Tongue (tissue), 3 donors: ENCODE data around the gene COL4A4. TPM values are rescaled to one million over a fixed set of nuclear protein-coding genes. Genes with fewer than 3 reads are reported as not detected.

Experiments
- DNase-seq: peaks from one replicate; pipeline ENCODE4 v3.0.0-alpha.2; 2015
- small RNA-seq: library from RNA; depleted of rRNA; stranded (forward); fragments of <200 nt; gene quantifications from one replicate; pipeline ENCODE3, GENCODE V24; 2014; ENCODE audit warnings: low replicate concordance
- total RNA-seq: library from RNA; depleted of rRNA; stranded (reverse); fragments of >200 nt; gene quantifications from one replicate; pipeline ENCODE4 v1.2.3, GENCODE V29; 2014

The COL4A4 gene
- total RNA-seq, 1 donor from 2014 or later = 4.9 TPM

DNA sequence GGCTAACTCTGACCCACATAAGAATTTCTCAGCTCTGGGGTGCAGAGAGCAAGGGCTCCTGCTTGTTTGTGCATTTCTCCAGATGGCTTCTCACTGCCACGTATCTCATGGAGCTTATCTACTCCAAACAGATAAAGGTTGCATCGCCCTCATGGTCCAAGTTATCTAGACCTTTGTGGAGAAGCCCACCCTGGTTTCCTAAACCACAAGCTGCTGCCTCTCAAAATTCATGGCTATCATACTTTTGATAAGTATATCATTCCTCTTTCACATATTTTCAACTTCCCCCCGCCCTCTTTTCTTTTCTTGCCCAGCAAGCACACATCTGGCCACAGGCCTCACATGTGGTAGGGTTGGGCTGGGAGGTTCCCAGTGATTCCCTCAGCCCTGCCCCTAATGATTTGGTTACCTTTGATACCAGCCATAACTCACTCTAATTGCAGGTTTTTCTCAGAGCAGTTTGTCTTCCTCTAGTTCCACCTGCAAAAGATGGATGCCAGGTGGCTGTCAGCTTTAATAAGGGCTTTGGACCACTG lies 182.1 kb downstream of the COL4A4 start:
- DNase-seq = no peak

DNA sequence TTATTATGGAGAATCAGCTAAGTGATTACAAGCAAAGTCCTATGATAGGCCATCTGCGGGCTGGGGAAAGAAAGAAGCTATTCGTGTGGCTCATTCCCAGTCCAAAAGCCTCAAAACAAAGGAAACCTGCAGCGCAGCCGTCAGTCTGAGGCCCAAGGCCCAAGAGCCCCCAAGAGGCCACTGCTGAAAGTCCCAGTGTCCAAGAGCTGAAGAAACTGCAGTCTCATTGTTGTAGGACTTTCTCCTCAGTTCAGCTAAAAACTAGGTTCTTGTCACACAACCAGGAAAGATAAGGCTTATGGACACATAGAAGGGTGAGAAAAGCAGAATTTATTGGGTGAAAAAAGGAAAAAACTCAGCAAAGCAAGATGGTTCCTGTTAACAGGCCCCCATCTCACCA lies 185.0 kb downstream of the COL4A4 start:
- DNase-seq = no peak

DNA sequence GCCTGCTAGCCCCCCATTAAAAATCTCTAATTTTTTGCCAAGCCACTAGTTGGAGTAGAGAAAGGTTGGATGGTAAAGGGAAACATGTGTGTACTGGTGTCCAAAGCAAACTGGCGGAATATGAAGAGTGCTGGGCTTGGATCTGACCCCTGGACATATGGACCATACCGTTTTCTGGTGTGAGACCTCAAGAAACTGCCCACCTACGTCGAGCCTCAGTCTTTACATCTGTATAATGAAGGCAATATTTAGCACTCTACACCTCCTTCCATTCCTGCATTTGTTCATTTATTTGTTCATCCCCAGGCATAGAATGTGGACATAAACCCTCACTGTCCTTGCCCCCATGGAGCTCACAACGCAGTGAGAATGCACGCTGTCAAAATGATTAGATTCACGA lies 185.7 kb downstream of the COL4A4 start:
- no peak for DNase-seq

DNA sequence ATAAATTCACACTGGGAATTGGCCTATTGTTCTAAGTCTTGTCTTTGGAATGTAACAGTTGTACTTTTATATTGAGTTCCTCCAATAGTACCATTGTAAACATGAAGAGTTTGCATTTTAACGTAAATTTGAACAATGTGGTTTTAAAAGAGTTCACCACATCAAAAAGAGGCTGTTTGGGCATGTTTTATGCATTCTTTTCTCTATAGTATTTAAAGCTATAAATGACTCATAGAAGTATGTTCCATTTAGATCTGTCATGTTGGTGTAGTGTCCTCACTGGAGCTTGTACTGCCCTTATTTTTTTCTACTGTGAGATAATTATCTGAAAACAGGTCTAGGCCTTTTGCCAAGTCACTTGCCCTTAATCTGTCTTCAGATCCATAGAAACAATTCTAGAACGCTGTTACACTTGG lies 186.2 kb downstream of the COL4A4 start:
- peak; percentile 58 for DNase-seq

DNA sequence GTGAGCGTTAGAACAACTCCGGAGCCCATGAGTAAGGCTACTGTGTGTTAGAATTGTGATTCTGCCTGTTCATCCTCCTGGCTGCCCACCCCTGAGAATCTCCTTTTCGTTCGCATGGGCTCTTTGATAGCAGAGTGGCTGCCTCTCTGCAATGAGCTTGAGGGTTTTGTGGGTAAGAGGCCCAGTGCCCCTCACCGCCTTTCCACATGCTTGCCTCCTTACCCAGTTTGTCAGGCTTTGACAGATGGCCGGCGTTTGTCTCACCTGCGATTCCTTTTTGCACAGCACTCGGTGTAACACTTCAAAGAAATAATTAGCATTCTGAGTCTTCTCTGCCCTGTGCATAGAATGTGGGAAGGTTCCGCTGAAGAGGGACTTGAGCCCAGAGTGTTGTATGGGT lies 190.2 kb downstream of the COL4A4 start:
- DNase-seq = no peak

DNA sequence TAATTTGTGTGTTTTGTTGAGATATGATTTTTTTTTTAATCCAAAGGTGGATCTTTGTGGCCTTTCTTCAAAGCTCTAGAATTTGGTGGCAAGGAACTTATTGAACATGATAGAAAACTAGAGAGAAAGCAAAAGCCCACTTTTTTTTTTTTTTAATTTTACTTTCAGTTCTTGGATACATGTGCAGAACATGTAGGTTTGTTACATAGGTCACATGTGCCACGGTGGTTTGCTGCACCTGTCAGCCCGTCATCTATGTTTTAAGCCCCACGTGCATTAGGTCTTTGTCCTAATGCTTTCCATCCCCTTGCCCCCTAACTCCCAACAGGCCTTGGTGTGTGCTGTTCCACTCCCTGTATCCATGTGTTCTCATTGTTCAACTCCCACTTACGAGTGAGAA lies 192.2 kb downstream of the COL4A4 start:
- no peak for DNase-seq

DNA sequence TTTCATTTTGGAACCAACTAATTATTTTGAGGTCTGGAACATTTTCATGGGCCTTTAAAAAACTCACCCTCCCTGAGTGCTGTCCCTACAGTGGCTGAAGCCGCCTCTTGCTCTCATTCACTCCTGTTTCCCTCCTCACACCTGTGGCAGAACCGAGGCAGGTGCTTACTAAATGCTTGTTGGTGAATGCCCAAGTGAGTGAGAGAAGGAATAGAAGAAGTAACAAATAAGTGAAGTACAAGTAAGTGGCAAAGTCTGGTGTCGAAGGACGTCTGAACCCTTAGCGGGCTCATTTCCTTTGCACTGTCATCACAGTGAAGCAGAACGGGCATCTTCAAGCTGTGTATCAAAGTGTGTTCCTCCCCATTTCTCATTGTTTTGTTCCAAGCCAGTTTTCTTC lies 192.9 kb downstream of the COL4A4 start:
- DNase-seq = no peak

DNA sequence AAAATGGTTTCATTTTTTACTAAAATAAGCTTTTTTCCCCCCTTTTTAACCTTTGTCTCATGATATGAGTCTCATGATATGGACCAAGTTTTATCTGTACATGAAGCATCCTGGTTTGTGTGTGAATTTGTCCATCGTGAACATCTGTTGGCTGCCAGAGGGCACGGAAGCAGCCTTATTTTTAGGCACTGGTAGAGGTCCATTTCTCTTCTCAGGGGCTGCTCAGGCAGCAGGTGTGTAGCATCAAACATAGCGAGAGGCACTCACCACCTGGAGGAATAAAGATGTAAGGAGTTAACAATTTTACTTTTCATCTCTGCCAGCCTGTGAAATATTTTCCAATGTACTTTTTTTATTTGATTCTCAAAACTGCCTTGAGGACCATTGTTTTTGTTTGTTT lies 193.6 kb downstream of the COL4A4 start:
- no peak for DNase-seq

DNA sequence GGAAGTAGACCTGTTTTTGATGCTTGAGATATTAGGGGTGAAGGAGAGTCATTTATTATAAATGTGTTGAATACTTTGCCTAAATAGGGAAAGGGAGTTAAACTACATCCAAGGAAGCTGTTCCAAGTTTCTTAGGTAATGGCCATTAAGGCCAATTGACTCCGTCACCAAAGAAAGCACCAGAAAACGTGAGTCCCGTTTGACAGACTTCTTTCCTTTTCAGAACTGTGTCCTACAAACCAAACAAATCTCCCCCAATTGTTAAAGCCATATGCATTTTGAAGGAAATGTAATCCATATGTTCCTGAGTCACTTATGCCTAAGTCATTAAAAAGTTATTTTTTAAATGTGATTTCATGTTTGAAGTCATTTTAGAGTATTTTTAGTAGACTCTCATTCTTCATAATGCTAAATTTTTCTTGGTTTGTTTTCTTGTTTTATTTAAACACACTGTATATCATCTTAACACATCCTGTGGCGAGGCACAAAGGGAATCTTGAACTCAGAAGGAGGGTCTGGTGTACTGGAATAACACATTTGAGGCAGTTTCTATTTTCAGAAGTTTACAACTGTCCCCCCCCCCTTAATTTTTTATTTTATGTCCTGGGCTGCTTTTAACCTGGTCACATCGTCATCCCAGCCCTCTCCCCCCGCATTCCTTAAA lies 194.5 kb downstream of the COL4A4 start:
- peak; percentile 40 for DNase-seq

DNA sequence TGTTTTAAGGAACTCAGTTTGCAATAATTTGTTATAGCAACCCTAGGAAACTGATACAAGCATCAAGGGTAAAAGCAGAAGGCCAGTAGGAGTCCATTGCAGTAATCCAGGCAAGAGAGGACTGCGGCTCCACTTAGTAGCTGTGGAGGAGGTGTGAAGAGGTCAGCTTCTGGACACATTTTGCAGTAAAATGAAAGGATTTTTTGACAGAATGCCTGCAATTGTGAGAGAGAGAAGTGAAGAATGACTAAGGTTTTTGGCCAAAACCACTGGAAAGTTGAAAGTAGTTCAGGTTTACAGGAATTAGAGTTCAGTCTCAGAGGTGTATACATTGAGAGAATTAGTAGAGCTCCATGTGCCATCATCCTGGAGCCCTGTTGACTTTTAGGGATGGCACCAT lies 198.6 kb downstream of the COL4A4 start:
- no peak for DNase-seq

DNA sequence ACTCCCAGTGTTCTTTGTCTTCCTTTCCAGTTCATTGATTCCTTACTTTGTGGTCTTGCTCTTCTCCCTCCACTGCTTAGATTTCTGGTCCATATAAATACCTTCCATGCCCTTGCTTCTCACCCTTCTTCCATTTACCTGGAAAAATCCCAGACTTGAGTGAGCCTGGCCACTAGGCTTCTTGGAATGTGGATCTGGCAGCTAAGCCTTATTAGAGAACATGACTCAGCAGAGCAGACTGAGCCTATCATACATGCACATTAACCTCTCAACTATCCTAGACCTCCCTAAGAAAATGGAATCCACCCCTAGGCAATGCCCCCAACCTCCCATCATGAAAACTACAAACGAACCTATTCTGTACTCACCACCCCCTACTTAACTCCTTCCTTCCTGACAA lies 200.5 kb downstream of the COL4A4 start:
- DNase-seq = no peak

DNA sequence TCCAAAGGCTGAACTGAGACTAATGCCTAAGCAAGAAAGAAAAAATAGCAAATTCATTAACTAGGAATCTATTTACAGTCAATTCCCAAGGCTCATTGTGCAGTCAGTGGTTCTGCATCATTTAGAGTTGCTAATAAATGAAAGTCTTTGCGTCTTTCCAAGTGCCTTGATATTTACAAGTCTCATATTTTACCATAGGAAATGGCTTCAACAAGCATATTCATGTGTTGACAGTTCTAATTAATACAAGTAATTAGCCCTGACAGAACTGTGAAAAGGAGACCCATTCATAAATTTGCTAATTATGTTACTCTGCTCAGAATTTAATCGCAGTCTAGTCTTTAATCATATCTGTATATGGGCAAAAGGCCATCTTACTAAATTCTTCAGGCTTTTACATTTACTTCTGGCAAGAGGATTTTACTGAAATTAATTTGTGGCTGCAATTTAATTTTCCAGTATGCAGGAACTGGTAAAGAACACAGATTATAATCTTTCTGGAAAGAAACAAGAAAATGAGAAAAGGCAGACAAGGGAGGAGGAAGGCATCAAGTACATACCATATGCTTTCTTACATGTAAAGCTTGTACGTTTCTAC lies 201.7 kb downstream of the COL4A4 start:
- DNase-seq = no peak

DNA sequence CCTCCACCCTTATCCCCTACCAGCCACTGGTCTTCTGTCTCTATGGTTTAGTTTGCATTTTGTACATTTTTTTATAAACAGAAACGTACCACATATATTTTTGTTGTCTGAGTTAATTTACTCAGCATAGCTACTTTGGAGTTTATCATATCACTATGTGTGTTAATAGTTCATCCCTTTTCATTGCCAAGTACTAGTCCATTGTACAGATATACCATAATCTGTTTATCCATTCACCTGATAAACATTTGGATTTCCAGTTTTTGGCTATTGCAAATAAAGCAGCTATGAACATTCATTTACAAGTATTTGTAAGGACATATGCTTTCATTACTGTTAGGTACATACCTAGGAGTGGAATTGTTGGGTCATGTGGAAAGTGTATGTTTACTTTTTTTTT lies 204.6 kb downstream of the COL4A4 start:
- no peak for DNase-seq

DNA sequence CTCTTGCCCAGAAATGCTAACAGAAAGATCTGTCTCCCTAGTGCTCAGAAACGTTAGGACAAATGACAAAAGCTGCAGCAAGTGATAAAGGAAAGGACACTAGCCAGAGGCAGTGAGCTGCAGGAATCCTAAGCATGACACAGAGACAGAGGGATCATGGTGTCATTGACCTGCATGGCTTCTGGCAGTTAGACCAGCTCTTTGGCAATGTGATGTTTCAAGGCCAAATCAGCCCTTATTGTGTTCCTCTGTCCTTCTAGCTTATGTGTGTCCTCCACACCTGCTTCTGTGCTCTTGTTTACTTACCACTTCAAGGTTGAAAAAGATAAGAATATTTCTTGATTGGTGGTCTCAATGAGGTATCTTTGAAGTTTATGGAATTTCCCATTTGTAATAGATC lies 207.3 kb downstream of the COL4A4 start:
- no peak for DNase-seq

DNA sequence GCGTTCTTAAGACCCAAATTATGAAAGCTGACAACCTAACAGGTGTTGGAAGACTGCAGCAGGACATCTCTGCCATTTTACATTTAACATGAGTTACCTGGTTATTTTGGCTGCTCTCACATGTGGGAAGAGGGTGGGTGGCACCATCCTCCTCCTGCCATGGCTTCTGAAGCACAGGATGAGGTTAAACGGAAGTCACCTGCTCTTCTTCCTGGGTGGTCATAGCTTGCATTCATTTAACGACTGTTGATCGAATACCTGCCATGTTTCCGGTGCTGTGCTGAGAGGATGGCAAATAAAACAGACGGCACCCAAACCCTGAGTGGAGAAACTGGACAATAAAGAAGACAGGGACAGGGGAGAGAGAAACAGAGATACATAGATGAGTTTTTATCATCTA lies 210.2 kb downstream of the COL4A4 start:
- no peak for DNase-seq

DNA sequence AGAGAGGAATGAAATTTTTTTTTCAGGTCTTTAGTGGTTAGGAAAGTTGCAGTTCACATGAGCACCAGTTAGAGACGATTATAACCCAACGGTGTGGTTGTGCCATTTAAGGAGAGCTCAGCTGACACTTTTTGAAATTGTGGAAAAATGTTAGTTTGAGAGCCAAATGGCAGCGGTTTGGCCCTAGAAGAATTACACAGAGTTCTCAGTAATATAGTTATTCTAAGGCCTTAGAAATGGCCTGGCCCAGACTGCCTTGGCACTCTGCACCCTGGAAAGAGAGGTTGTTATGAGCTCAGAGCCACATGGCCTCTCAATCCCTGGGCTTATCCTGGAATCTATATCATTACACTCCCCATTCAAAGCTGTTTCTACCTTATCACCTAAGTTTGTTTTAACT lies 210.8 kb downstream of the COL4A4 start:
- DNase-seq = no peak

Small RNA genes lying within 50 kb of the gene (small RNA-seq; reads per million reads assigned to genes)
- not detected for gene RF00554

Other genes with a start within 250 kb of the COL4A4 start
- gene COL4A3, start 419 bp upstream of the COL4A4 start, total RNA-seq = 7.3 TPM
- gene MFF, start 161.0 kb upstream of the COL4A4 start, total RNA-seq = 86.2 TPM
- gene TM4SF20, start 215.1 kb upstream of the COL4A4 start, total RNA-seq = not detected
- gene SCYGR1, start 223.7 kb upstream of the COL4A4 start, total RNA-seq = not detected